Adrenal gland (tissue), 12 donors: Measurements from ENCODE around the gene ENTHD1. TPM values are rescaled to one million over a fixed set of nuclear protein-coding genes. Genes with fewer than 3 reads are reported as not detected.

Source experiments
- DNase-seq, 7 donors: peaks; one replicate each; pipeline ENCODE4 v3.0.0-alpha.2; 2019 to 2020
- H3K27ac ChIP-seq, 5 donors: fragments of 200-600 bp; sonication (generic) in 4 of 5; 1 replicate in 3 of 5; 2 replicates in 2 of 5; pipeline versions ENCODE4 v1.5.1 to v1.8.0; 2016 to 2020; ENCODE audit warnings: mild to moderate bottlenecking in 1 of 5
- H3K27me3 ChIP-seq: fragments of 200-600 bp; 2 replicates; pipeline ENCODE4 v1.8.0; 2021
- H3K36me3 ChIP-seq, 2 donors: fragments of 200-600 bp; replicated peaks in 1 of 2; 1 replicate in 1 of 2; 2 replicates in 1 of 2; pipeline versions ENCODE4 v1.5.1 to v1.8.0; 2018 to 2022
- H3K4me1 ChIP-seq, 2 donors: fragments of 200-600 bp; replicated peaks in 1 of 2; 1 replicate in 1 of 2; 2 replicates in 1 of 2; pipeline versions ENCODE4 v1.5.1 to v1.8.0; 2018 to 2021
- H3K4me3 ChIP-seq, 4 donors: fragments of 200-600 bp; sonication (generic) in 3 of 4; one replicate each; pipeline ENCODE4 v1.5.1; 2016 to 2018
- H3K9me3 ChIP-seq, 3 donors: fragments of 200-600 bp; sonication (generic) in 1 of 3; replicated peaks in 1 of 3; 1 replicate in 2 of 3; 2 replicates in 1 of 3; pipeline versions ENCODE4 v1.5.1 to v1.8.0; 2016 to 2021
- POLR2A ChIP-seq, 2 donors: fragments of 450-650 bp; IDR thresholded peaks; one replicate each; pipeline ENCODE4 v1.6.1; 2017; ENCODE audit warnings: antibody characterized with exemption in 2 of 2, mild to moderate bottlenecking in 2 of 2, moderate library complexity in 1 of 2
- WGBS, 4 donors: extraction: QIAGEN DNeasy Blood & Tissue Kit in 2 of 4; methylation state at CpG; one replicate each; pipeline versions ENCODE4 v1.1.5 to v1.1.7; 2013 to 2017; 5-methylcytosine and 5-hydroxymethylcytosine counted together
- intact Hi-C, 2 donors: fragments of 100-400 bp; cut with DNase I; formaldehyde crosslinking; loops; one replicate each; pipeline versions ENCODE4 v1.14.1 to v1.15.0; 2022 to 2023
- polyA plus RNA-seq, 3 donors: library from polyadenylated mRNA; stranded (reverse); fragments of 200-250 nt in 2 of 3; fragments of 350-450 nt in 1 of 3; fragmentation: Illumina TruSeq in 1 of 3; extraction: RNeasy Lipid Tissue Mini Kit (QIAGEN cat#74804) in 1 of 3; gene quantifications; one replicate each; pipeline ENCODE4 v1.2.3, GENCODE V29; 2013 to 2014
- total RNA-seq, 9 donors: library from RNA; depleted of rRNA in 4 of 9; stranded (reverse); fragments of >200 nt in 4 of 9; fragments of 120-200 nt in 1 of 9; fragmentation: NEBNext Ultra II Directional in 1 of 9; extraction: Animal tissue kit (Norgen Biotek cat#: 25700) in 1 of 9; gene quantifications; one replicate each; pipeline versions ENCODE4 v1.1.0 to v1.2.4, GENCODE V29; 2013 to 2023
- TF ChIP-seq, protein P1 (sequence below), 6 experiments: fragments of 450-650 bp in 4 of 6; fragments of 200-600 bp in 2 of 6; sonication (generic) in 1 of 6; IDR thresholded peaks; 1 replicate in 5 of 6; 2 replicates in 1 of 6; pipeline versions ENCODE4 v1.5.1 to v1.8.0; 2016 to 2021; ENCODE audit warnings: antibody characterized with exemption in 6 of 6, mild to moderate bottlenecking in 2 of 6, moderate library complexity in 1 of 6
- donor health status: healthy with polysubstance abuse.
- donor health status: Bipolar disorder and iron deficiency.
- donor health status: DM: yes; HTN: yes; CAD: no.
- donor health status: DM: no; HTN: no; CAD: no.
- donor health status: DM: no; HTN: no; CAD: no.
- donor health status: DM: yes; HTN: yes; CAD: no.

The ENTHD1 gene
- total and polyA plus RNA-seq, 12 donors = 0.07 TPM; not detected in 11

DNA sequence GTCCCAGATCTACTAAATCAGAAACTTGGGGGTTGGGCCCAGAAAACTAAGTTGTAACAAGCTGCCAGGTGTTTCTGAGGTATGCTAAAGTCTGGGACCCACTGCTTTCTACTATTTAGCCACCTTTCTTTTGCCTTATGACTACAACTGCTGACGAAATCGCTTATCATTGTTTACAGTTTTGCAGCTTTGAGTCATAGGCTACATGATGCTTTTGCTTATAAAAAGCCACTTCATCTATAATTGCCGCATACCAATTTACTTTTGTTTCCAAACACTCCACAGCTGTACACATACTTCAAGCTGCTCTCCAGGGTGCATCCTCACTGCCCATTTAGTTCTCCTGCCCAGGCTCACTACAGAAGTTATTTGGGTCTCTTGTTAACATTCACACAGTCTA, 144.7 kb downstream of the ENTHD1 start:
- no peak overlapping the region for H3K27ac ChIP-seq
- peaks cover 3% of the 10 kb centered on the region for H3K27me3 ChIP-seq
- intact Hi-C loops = no loop called here
- DNase-seq = no peak
- no peaks in the 10 kb centered on the region for H3K4me1 ChIP-seq
- H3K4me3 ChIP-seq = no peak overlapping the region
- WGBS, 4 donors = 66 to 78% (median 74%) methylated on average over 3 of the region's 3 CpGs
- TF ChIP-seq, protein P1, sequence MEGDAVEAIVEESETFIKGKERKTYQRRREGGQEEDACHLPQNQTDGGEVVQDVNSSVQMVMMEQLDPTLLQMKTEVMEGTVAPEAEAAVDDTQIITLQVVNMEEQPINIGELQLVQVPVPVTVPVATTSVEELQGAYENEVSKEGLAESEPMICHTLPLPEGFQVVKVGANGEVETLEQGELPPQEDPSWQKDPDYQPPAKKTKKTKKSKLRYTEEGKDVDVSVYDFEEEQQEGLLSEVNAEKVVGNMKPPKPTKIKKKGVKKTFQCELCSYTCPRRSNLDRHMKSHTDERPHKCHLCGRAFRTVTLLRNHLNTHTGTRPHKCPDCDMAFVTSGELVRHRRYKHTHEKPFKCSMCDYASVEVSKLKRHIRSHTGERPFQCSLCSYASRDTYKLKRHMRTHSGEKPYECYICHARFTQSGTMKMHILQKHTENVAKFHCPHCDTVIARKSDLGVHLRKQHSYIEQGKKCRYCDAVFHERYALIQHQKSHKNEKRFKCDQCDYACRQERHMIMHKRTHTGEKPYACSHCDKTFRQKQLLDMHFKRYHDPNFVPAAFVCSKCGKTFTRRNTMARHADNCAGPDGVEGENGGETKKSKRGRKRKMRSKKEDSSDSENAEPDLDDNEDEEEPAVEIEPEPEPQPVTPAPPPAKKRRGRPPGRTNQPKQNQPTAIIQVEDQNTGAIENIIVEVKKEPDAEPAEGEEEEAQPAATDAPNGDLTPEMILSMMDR (IDR thresholded peaks at IDR 0.05) = no peak
- no peak for TF ChIP-seq POLR2A (IDR thresholded peaks at IDR 0.05)
- H3K9me3 ChIP-seq = no peaks in the 10 kb centered on the region
- H3K36me3 ChIP-seq = no peaks in the 10 kb centered on the region

- Histone ChIP-seq H3K4me3 (no peak overlapping the region), H3K27ac (no peak overlapping the region), H3K36me3 (no peaks in the 10 kb centered on the region), H3K27me3 (peaks cover 8% of the 10 kb centered on the region), H3K9me3 (no peaks in the 10 kb centered on the region), H3K4me1 (no peaks in the 10 kb centered on the region)
- no peak for TF ChIP-seq POLR2A (IDR thresholded peaks at IDR 0.05)
- TF ChIP-seq, protein P1 (IDR thresholded peaks at IDR 0.05) = no peak
- intact Hi-C loops = no loop called here
- no peak for DNase-seq
- 91 to 96% (median 94%) methylated on average over 3 of the region's 3 CpGs for WGBS, 4 donors
Measured at GRCh38 chr22:39746600-39747262, 146.8 kb downstream of the ENTHD1 start.

- TF ChIP-seq, protein P1 (IDR thresholded peaks at IDR 0.05) = no peak
- TF ChIP-seq POLR2A (IDR thresholded peaks at IDR 0.05) = no peak
- no peaks in the 10 kb centered on the region for H3K9me3 ChIP-seq
- peaks cover 8% of the 10 kb centered on the region for H3K27me3 ChIP-seq
- H3K4me3 ChIP-seq = no peak overlapping the region
- intact Hi-C loops = no loop called here
- 38 to 55% (median 51%) methylated on average over 2 of the region's 2 CpGs for WGBS, 4 donors
- no peak for DNase-seq
- no peaks in the 10 kb centered on the region for H3K4me1 ChIP-seq
- no peak overlapping the region for H3K27ac ChIP-seq
- H3K36me3 ChIP-seq = no peaks in the 10 kb centered on the region
Measured at GRCh38 chr22:39745789-39746188, 147.8 kb downstream of the ENTHD1 start.

- H3K27ac ChIP-seq = no peak overlapping the region
- TF ChIP-seq, protein P1 (IDR thresholded peaks at IDR 0.05) = no peak
- TF ChIP-seq POLR2A (IDR thresholded peaks at IDR 0.05) = no peak
- no peak for DNase-seq
- H3K4me1 ChIP-seq = no peaks in the 10 kb centered on the region
- no peaks in the 10 kb centered on the region for H3K9me3 ChIP-seq
- no peak overlapping the region for H3K4me3 ChIP-seq
- H3K36me3 ChIP-seq = no peaks in the 10 kb centered on the region
- intact Hi-C loops = no loop called here
- peaks cover 4% of the 10 kb centered on the region for H3K27me3 ChIP-seq
Measured at GRCh38 chr22:39744353-39744752, 149.2 kb downstream of the ENTHD1 start.
